Motor neuron (in vitro differentiated cells): ENCODE results near the gene MEX3C. TPM values are rescaled to one million over a fixed set of nuclear protein-coding genes. Genes with fewer than 3 reads are reported as not detected.

ENCODE experiments used
- ATAC-seq, 8 experiments: fragments of 200-7000 bp; cut with Tn5 transposase; replicated peaks in 6 of 8; 2 replicates each; pipeline ENCODE4 v1.8.0; 2021; ENCODE audit warnings: mild to moderate bottlenecking in 8 of 8, moderate library complexity in 8 of 8
- H3K27ac ChIP-seq, 2 donors: fragments of 250-450 bp; sonication (Bioruptor Pico); 2 replicates each; pipeline ENCODE4 v1.9.0; 2021; ENCODE audit warnings: antibody characterized with exemption in 2 of 2, mild to moderate bottlenecking in 2 of 2, moderate library complexity in 1 of 2
- H3K4me1 ChIP-seq, 2 donors: fragments of 250-450 bp; sonication (Bioruptor Pico); replicated peaks in 1 of 2; 2 replicates each; pipeline ENCODE4 v1.6.1; 2021; ENCODE audit warnings: antibody characterized with exemption in 2 of 2, mild to moderate bottlenecking in 2 of 2, moderate library complexity in 1 of 2
- H3K4me3 ChIP-seq, 5 donors: fragments of 250-450 bp; sonication (Bioruptor Pico); 2 replicates each; pipeline ENCODE4 v1.9.0; 2021; ENCODE audit warnings: antibody characterized with exemption in 5 of 5, mild to moderate bottlenecking in 5 of 5, moderate library complexity in 4 of 5
- WGBS, 10 experiments: fragments of 450-650 bp; shearing (Covaris generic); methylation state at CpG; one replicate each; pipeline ENCODE4 v1.0.0; 2022; 5-methylcytosine and 5-hydroxymethylcytosine counted together
- in situ Hi-C, 9 experiments: fragments of 400-800 bp; cut with MboI; loops; one replicate each; pipeline ENCODE4 v1.15.0; 2021; ENCODE audit warnings: low sequenced_read_pairs in 9 of 9, low pct_unique_long_range_greater_than_20kb in 2 of 9; ENCODE audit not compliant: unreplicated experiment in 9 of 9
- total RNA-seq, 8 experiments: library from RNA; unstranded; fragments of 300-600 nt; gene quantifications; 2 replicates each; pipeline versions ENCODE4 v1.2.3 to v1.2.4, GENCODE V29; 2022

Gene MEX3C
- total RNA-seq, 8 experiments from 2014 or later, result 26.2 to 72.2 (median 43.3) TPM

- H3K4me1 ChIP-seq, result no peaks in the 10 kb centered on the region
- in situ Hi-C loops, result no loop called here
- no peak overlapping the region for H3K27ac ChIP-seq
- no peak overlapping the region for H3K4me3 ChIP-seq
- WGBS, 10 experiments, result 34 to 100% (median 82%) methylated on average over 1 to 6 of the region's 7 CpGs; no CpG with 5 or more reads in 1 of the 10 experiments
- peak in 2 of 8 experiments; percentile 36 to 60 for ATAC-seq
Measured at GRCh38 chr18:51137891-51138290, 59.6 kb downstream of the MEX3C start.

- Histone ChIP-seq H3K4me1 (no peaks in the 10 kb centered on the region), H3K27ac (no peak overlapping the region), H3K4me3 (no peak overlapping the region)
- in situ Hi-C loops, result no loop called here
- 64 to 90% (median 80%) methylated on average over 1 to 5 of the region's 21 CpGs; no CpG with 5 or more reads in 2 of the 10 experiments for WGBS, 10 experiments
- ATAC-seq, result peak in 4 of 8 experiments; percentile 2 to 50 (median 26)
Measured at GRCh38 chr18:51137026-51137729, 60.3 kb downstream of the MEX3C start.

- in situ Hi-C loops, result no loop called here
- peak in 3 of 8 experiments; percentile 6 to 59 (median 6) for ATAC-seq
- H3K4me1 ChIP-seq, result no peaks in the 10 kb centered on the region
- no peak overlapping the region for H3K27ac ChIP-seq
- H3K4me3 ChIP-seq, result no peak overlapping the region
- 30 to 100% (median 71%) methylated on average over 1 to 5 of the region's 6 CpGs; no CpG with 5 or more reads in 4 of the 10 experiments for WGBS, 10 experiments
Measured at GRCh38 chr18:51135795-51136194, 61.7 kb downstream of the MEX3C start.

DNA sequence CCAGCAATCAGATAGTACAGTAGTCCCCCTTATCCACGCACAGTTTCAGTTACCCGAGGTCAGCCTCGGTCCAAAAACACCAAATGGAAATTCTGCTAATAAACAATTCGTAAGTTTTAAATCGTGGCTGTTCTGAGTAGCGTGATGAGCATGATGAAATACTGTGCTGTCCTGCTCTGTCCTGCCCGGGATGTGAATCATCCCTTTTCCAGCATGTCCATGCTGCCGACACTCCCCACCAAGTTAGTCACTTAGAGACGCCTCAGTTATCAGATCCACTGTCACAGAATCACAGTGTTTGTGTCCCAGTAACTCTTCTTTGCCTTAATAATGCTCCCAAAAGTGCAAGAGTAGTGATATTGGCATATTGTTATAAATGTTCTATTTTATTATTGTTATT lies 62.1 kb downstream of the MEX3C start:
- Histone ChIP-seq H3K4me1 (no peaks in the 10 kb centered on the region), H3K4me3 (no peak overlapping the region), H3K27ac (no peak overlapping the region)
- peak in 5 of 8 experiments; percentile 22 to 89 (median 63) for ATAC-seq
- in situ Hi-C loops, result no loop called here
- 0 to 91% (median 70%) methylated on average over 2 to 7 of the region's 9 CpGs; no CpG with 5 or more reads in 3 of the 10 experiments for WGBS, 10 experiments

DNA sequence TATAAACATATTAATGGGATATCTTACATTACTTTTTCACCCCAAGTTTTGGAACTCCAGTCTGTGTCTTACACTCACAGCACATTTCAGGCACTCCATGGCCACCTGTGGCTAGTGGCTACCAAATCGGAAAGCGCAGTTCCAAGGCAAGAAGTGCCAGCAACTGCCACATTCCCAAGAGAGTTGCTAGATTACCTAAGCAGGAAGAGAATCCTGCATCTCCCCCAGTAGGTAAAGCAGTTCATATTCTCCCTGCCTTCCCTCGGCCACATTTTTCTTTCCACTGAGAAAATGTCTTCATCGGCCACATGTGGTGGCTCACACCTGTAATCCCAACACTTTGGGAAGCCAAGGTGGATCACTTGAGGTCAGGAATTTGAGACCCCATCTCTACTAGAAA lies 62.8 kb downstream of the MEX3C start:
- H3K27ac ChIP-seq, result no peak overlapping the region
- 13 to 100% (median 90%) methylated on average over 1 to 4 of the region's 4 CpGs; no CpG with 5 or more reads in 1 of the 10 experiments for WGBS, 10 experiments
- no peak overlapping the region for H3K4me3 ChIP-seq
- in situ Hi-C loops, result no loop called here
- no peak for ATAC-seq
- no peaks in the 10 kb centered on the region for H3K4me1 ChIP-seq

DNA sequence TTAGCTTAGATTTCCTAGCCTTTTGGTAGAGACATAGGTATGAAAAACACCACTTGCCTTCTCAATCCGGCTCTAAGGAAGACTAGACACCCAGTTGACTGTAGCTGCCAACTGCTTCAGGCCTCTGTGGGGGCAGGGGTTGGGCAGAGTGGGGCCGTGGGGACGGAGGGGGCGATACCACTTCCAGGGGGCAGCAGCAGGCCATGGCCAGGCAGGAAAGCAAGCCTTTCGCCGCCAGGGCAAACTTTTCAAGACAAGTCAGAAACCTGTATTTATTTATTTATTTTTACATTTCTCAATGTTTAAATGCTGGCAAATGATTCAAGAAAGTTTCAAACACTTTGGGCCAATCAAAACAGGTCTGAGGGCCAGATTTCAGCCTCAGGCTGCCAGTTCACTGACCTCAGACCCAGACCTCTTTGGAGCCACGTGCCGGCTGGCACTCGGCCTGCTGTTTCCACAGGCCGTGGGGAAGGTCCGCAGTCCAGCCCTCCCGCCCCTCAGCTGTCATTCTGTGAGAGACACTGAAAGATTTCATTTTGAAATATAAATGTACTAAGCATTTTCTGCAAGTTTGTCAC lies 63.8 kb downstream of the MEX3C start:
- 80 to 100% (median 96%) methylated on average over 2 to 9 of the region's 12 CpGs; no CpG with 5 or more reads in 5 of the 10 experiments for WGBS, 10 experiments
- Histone ChIP-seq H3K27ac (no peak overlapping the region), H3K4me3 (no peak overlapping the region), H3K4me1 (no peaks in the 10 kb centered on the region)
- in situ Hi-C loops, result no loop called here
- ATAC-seq, result no peak

DNA sequence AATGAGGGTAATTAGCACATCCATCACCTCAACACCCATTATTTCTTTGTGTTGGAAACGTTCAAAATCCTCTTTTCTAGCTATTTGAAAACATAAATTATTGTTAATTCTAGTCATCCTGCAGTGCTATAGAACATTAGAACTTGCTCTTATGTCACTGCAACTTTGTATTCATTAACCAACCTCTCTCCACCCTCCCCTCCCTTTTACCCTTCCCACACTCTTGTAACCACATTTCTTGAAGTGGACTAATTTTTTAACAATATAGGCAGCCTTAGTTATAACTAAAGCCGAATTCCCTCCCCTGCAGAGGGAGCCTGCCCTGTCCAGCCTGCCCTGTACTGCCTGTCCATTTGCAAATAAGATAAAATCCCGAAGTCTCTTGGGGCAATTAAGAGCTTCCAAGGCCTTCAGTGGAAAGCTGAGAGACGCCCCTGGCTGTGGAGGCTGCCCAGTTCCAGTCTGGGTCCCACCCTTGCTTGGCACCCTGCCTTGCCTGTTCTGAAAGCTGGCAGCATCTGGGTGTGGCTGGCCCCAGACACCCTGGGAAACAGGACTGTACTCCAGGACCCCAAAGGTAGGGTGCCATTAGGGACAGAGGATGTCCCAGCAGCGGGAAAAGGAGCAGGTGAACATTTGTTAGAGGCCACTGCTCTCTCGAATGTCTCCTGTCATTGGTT lies 65.1 kb downstream of the MEX3C start:
- in situ Hi-C loops, result no loop called here
- WGBS, 10 experiments, result 0 to 70% (median 32%) methylated on average over 1 to 4 of the region's 6 CpGs; no CpG with 5 or more reads in 2 of the 10 experiments
- Histone ChIP-seq H3K4me1 (no peaks in the 10 kb centered on the region), H3K27ac (no peak overlapping the region), H3K4me3 (no peak overlapping the region)
- ATAC-seq, result peak in 3 of 8 experiments; percentile 12 to 47 (median 38)

GRCh38 chr18:51128533-51128932 lies 68.9 kb downstream of the MEX3C start:
- Histone ChIP-seq H3K4me1 (no peaks in the 10 kb centered on the region), H3K4me3 (no peak overlapping the region), H3K27ac (no peak overlapping the region)
- WGBS, 10 experiments, result 41 to 100% (median 92%) methylated on average over 2 to 4 of the region's 4 CpGs
- in situ Hi-C loops, result no loop called here
- ATAC-seq, result no peak

DNA sequence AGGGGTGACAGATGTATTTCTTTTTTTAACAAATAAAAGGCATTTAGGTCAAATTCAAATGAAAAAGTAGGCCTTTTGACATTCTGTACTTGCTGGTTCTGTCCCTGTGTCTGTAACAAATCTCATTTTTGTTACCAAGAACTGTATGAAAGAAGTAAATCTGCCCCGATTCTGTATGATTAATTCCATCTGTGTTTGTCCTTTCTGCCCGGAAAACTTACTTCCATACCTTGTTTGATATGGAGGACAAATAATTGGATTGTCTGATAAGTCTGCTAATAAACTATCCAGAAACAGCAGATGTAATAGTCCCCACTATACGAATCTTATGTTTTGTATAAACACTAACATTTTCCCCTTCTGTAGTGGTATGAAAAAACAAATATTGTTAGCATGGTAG lies 69.8 kb downstream of the MEX3C start:
- H3K4me1 ChIP-seq, result no peaks in the 10 kb centered on the region
- no peak for ATAC-seq
- H3K4me3 ChIP-seq, result no peak overlapping the region
- in situ Hi-C loops, result no loop called here
- 15 to 94% (median 80%) methylated on average over 1 to 3 of the region's 3 CpGs for WGBS, 10 experiments
- H3K27ac ChIP-seq, result no peak overlapping the region

DNA sequence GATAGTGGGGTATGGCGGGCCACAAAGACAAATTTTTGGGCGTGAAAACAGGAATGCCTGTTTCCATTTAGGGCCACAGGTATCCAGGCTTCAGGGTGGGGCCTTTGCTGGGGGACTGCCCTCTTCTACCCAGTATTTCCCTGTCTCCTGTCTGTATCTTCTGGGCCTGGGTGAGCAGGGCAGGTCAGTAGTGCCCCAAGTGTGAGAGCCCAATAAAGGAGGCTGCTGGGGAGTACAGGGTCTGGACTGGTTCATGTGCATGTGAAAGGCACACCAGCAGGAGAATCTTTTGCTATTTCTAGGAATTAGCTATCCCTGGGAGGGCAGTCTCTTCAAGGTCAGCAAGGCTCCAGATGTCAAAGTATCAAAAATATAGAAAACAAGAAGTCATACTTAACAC lies 71.5 kb downstream of the MEX3C start:
- 57 to 92% (median 80%) methylated on average over 1 to 2 of the region's 2 CpGs; no CpG with 5 or more reads in 5 of the 10 experiments for WGBS, 10 experiments
- in situ Hi-C loops, result no loop called here
- Histone ChIP-seq H3K4me1 (no peaks in the 10 kb centered on the region), H3K27ac (no peak overlapping the region), H3K4me3 (no peak overlapping the region)
- no peak for ATAC-seq

Other genes starting within 250 kb of the MEX3C start
- gene ELAC1, start 229.6 kb downstream of the MEX3C start, total RNA-seq, result 10 to 100 TPM in 3 of 8 experiments, 1 to 10 TPM in 5; 7.3 to 14.6 (median 9.6) TPM
- 10 to 100 TPM; 29.6 to 72.7 (median 50.5) TPM for gene SMAD4, start 167.5 kb downstream of the MEX3C start, total RNA-seq